ENCODE measurements around the gene MATK. TPM values are rescaled to one million over a fixed set of nuclear protein-coding genes. Genes with fewer than 3 reads are reported as not detected.

MATK gene
- total RNA-seq, 1 experiment from 2014 or later, result not detected

DNA sequence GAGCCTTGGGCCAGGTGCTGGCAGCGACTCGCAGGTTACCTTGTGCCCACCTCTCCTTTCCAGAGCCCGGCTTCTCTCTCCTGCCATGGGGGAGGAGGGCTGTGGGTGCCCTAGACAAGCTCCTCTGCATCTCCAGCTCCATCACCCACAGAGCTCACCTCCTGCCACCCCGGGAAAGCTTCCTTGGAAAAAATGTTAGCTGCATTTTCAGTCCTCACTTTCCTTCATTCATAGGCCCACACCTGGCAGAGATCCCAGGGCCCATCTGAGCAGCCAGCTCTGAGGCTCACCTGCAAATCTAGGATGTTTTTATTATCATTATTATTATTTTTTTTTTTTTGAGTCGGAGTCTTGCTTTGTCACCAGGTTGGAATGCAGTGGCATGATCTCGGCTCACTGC is 45.8 kb upstream of the MATK start:
- peaks cover 8% of the 10 kb centered on the region for H3K27me3 Mint-ChIP-seq (ENCODE audit: unreplicated experiment)
- no peaks in the 10 kb centered on the region for H3K9me3 Mint-ChIP-seq (ENCODE audit: low read depth, unreplicated experiment)
- no TSS peak for BruUV-seq (replicated peaks)
- TF ChIP-seq, protein P1, sequence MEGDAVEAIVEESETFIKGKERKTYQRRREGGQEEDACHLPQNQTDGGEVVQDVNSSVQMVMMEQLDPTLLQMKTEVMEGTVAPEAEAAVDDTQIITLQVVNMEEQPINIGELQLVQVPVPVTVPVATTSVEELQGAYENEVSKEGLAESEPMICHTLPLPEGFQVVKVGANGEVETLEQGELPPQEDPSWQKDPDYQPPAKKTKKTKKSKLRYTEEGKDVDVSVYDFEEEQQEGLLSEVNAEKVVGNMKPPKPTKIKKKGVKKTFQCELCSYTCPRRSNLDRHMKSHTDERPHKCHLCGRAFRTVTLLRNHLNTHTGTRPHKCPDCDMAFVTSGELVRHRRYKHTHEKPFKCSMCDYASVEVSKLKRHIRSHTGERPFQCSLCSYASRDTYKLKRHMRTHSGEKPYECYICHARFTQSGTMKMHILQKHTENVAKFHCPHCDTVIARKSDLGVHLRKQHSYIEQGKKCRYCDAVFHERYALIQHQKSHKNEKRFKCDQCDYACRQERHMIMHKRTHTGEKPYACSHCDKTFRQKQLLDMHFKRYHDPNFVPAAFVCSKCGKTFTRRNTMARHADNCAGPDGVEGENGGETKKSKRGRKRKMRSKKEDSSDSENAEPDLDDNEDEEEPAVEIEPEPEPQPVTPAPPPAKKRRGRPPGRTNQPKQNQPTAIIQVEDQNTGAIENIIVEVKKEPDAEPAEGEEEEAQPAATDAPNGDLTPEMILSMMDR (IDR thresholded peaks at IDR 0.05; ENCODE audit: unreplicated experiment), result no peak
- H3K4me1 Mint-ChIP-seq (ENCODE audit: low read depth, unreplicated experiment), result no peaks in the 10 kb centered on the region
- no peak for DNase-seq
- no peaks in the 10 kb centered on the region for H3K36me3 Mint-ChIP-seq (ENCODE audit: insufficient read depth, unreplicated experiment)
- CTCF ChIA-PET, result interaction anchor here (0.6 kb wide), 1 partner anchor 17 kb away, joined by 3 read pairs; no protein-coding TSS in a partner anchor
- no peak overlapping the region for H3K27ac Mint-ChIP-seq (ENCODE audit: unreplicated experiment)
- H3K4me3 Mint-ChIP-seq (ENCODE audit: low read depth, unreplicated experiment), result no peak overlapping the region
- intact Hi-C loops (cut with micrococcal nuclease; ENCODE audit: unreplicated experiment), result no loop called here

DNA sequence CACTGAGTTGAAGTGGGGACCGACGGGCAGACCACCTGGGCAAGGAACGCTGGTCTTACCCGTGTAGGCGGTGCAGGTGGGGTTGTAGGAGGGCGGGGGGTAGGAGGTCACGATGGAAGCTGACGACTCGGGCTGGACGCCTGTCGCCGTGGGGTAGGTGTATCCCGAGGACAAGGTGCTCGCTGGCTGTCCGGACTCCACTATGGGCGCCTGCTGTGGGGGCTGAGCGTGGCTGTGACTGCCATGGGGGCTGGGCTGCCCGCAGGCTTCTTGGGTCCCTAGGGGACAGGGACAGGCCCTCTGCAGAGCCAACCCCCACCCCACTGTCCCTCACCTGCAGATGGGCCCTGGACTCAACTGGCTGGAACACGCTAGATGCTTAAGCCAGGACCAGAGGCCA is 45.4 kb upstream of the MATK start:
- Mint-ChIP-seq H3K27ac (ENCODE audit: unreplicated experiment) (no peak overlapping the region), H3K27me3 (ENCODE audit: unreplicated experiment) (peaks cover 8% of the 10 kb centered on the region), H3K36me3 (ENCODE audit: insufficient read depth, unreplicated experiment) (no peaks in the 10 kb centered on the region), H3K4me3 (ENCODE audit: low read depth, unreplicated experiment) (no peak overlapping the region), H3K9me3 (ENCODE audit: low read depth, unreplicated experiment) (no peaks in the 10 kb centered on the region), H3K4me1 (ENCODE audit: low read depth, unreplicated experiment) (no peaks in the 10 kb centered on the region)
- CTCF ChIA-PET, result no interaction called here
- TF ChIP-seq, protein P1 (IDR thresholded peaks at IDR 0.05; ENCODE audit: unreplicated experiment), result no peak
- no peak for DNase-seq
- BruUV-seq (replicated peaks), result no TSS peak
- intact Hi-C loops (cut with micrococcal nuclease; ENCODE audit: unreplicated experiment), result no loop called here

DNA sequence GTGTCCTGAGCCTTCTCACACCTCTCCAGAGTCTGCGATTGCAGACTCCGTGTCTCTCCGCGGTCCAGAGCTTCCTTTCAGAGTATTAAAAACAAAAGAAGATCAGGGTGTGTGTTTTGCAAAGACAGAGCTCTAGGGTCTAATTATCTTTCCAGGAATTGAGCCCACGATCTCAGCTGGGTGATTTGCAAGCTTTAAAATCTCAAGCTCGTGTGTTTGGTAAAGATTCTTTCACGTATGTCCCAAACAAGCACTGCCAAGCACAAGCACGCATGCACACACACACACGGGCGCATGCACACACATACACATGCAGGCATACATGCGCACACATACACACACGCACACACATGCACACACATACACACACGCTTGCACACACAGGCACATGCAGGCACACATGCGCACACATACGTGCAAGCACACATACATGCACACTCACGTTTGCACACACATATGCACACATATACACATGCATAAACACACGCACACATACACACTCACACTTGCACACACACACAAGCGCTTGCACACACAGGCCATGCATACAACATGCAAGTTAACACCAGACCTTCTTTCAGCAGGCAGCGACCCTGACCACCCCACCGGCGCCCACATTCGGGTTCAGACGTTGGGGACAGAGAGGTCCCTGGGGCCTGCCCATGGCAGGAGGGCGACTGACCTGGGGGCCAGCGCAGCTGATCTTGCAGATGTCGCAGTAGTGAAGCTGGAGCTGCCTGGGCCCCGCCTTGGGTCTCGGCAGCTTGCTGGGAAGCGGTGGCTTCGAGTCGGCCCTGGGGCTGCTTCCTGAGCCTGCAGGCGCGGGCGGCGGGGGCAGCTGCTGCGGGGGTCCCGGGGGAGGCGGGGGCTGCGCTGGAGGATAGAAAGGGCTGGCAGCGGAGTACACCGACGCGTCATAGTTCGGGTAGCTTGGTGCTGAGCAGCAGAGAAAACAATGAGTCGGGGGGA is 44.7 kb upstream of the MATK start:
- CTCF ChIA-PET, result no interaction called here
- no peak for DNase-seq
- intact Hi-C loops (cut with micrococcal nuclease; ENCODE audit: unreplicated experiment), result no loop called here
- H3K4me1 Mint-ChIP-seq (ENCODE audit: low read depth, unreplicated experiment), result no peaks in the 10 kb centered on the region
- no peak overlapping the region for H3K27ac Mint-ChIP-seq (ENCODE audit: unreplicated experiment)
- TF ChIP-seq, protein P1 (IDR thresholded peaks at IDR 0.05; ENCODE audit: unreplicated experiment), result no peak
- no peak overlapping the region for H3K4me3 Mint-ChIP-seq (ENCODE audit: low read depth, unreplicated experiment)
- no peaks in the 10 kb centered on the region for H3K9me3 Mint-ChIP-seq (ENCODE audit: low read depth, unreplicated experiment)
- BruUV-seq (replicated peaks), result no TSS peak
- no peaks in the 10 kb centered on the region for H3K36me3 Mint-ChIP-seq (ENCODE audit: insufficient read depth, unreplicated experiment)
- H3K27me3 Mint-ChIP-seq (ENCODE audit: unreplicated experiment), result peaks cover 12% of the 10 kb centered on the region

DNA sequence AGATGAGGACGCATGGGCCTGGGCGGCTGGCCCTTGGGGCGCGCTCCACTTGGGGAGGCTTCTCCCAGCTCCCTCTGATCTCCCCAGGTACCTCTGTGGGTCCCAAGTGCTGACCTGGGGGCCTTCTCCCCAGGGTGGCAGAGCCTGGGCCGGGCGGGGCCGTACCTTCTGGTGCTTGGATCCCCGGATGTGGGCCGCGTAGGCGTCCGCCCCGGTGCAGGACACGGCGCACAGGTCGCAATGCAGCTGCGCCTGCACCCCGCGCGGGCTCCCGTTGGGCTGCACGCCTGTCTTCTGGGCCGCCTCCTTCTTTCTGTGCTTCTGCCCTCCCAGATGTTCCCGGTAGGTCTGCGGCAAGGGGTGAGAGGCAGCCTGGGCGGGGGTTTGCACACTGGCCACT is 41.1 kb upstream of the MATK start:
- no peaks in the 10 kb centered on the region for H3K36me3 Mint-ChIP-seq (ENCODE audit: insufficient read depth, unreplicated experiment)
- CTCF ChIA-PET, result no interaction called here
- no peak overlapping the region for H3K27ac Mint-ChIP-seq (ENCODE audit: unreplicated experiment)
- no peak overlapping the region for H3K4me3 Mint-ChIP-seq (ENCODE audit: low read depth, unreplicated experiment)
- H3K9me3 Mint-ChIP-seq (ENCODE audit: low read depth, unreplicated experiment), result no peaks in the 10 kb centered on the region
- intact Hi-C loops (cut with micrococcal nuclease; ENCODE audit: unreplicated experiment), result no loop called here
- DNase-seq, result no peak
- H3K4me1 Mint-ChIP-seq (ENCODE audit: low read depth, unreplicated experiment), result no peaks in the 10 kb centered on the region
- TF ChIP-seq, protein P1 (IDR thresholded peaks at IDR 0.05; ENCODE audit: unreplicated experiment), result no peak
- H3K27me3 Mint-ChIP-seq (ENCODE audit: unreplicated experiment), result peaks cover 33% of the 10 kb centered on the region
- BruUV-seq (replicated peaks), result no TSS peak
